Measurements from ENCODE around the gene LMO7.
A peak's percentile ranks its signal among the peaks of the same experiment; 100 is the strongest.
"Not testable (repeated sequence)": the region's sequence is repeated elsewhere in the genome, so short reads cannot be mapped to it uniquely, and the experiment has no call there.

The LMO7 gene

DNA sequence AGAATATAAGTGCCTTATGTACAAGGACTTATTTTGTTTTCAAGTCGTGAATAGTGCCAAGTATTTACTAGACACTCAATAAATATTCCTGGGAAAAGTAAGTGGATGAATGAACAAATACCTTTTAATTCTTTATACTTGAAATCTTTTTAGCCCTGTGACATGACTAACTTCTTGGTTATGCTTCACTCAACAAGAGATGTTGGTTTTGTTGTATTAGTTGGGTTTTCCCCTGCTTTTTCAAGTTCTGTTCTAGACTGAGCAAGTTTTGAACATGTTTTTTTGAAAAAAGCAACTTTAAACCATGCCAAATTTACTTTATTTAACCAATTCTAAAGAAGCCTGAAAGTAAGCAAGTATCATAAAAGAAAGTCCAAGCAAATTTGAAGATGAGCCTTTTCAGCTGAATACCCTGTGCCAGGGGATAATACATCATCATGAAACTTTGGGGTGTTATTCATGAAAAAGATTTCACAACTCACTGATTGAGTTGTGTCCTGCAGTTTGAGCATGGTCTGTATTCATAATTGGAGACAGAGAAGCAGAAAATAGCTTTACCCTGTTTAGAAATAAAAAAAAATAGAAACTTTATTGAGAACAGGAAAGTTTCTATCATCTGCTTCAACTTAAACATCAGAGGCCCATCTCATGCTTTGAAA lies 11.1 kb downstream of the LMO7 start:
- DNase-seq (ENCODE audit: low spot score), result peak; percentile 61

GRCh38 chr13:75648446-75648845 lies 12.3 kb downstream of the LMO7 start:
- no peak for DNase-seq (ENCODE audit: low spot score)

DNA sequence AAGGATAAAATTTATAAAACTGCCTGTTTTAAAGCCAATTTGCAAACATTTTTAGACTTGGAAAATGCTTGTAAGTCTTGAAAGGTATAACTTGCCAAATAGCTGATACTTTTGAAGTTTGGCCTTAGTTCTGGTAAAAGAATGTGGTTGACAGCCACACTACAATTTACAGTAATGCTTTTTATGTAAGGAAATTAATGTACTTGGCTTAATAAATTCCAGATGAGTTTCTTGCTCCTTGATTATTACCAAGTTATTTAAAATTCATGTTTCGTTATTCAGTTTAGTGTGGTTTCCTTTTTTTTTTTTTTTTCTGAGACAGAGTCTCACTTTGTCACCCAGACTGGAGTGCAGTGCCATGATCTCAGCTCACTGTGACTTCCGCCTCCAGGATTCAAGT lies 14.9 kb downstream of the LMO7 start:
- no peak for DNase-seq (ENCODE audit: low spot score)

GRCh38 chr13:75652726-75653125 lies 16.6 kb downstream of the LMO7 start:
- DNase-seq (ENCODE audit: low spot score), result no peak

GRCh38 chr13:75656425-75656989 lies 20.4 kb downstream of the LMO7 start:
- DNase-seq (ENCODE audit: low spot score), result no peak

DNA sequence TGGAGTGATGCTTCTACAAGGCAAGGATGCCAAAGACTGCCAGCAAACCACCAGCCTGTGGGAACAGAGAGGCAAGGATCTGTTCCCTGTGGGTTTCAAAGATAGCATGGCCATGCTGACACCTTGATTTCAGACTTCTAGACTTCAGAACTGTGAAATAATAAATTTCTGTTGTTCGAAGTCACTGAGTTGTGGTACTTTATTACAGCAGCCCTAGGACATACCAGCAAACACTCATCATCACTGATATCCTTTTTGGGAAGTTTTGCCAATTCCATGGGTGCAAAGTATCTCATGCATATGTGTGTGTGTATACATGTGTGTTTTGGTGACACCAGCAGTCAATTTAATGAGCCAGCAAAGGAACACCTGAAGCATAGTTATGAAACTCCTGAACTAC lies 21.0 kb downstream of the LMO7 start:
- DNase-seq (ENCODE audit: low spot score), result no peak

DNA sequence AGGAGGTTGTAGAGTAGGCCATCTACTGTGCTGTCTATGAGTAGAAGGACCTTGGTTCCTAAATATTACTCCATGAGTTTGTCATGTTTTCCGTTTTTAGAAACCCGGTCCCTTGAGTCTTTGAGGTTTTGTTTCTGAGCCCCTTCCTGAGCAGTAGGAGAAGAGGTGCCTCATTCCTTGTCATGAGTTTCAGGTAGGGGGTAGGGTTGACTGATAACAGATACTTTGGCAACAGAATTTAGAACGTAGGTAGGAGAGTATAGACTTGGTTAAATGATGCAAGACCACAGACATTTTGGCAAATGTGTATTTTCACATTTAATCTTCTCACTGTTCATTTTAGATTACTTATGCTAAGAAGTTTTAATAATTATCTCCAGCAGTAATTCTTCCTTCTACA lies 24.6 kb downstream of the LMO7 start:
- no peak for DNase-seq (ENCODE audit: low spot score)

- DNase-seq (ENCODE audit: low spot score), result peak; percentile 32
These were observed 25.3 kb downstream of the LMO7 start for GRCh38 chr13:75661443-75661842.

GRCh38 chr13:75666646-75667351 lies 30.7 kb downstream of the LMO7 start:
- peak; percentile 51 for DNase-seq (ENCODE audit: low spot score)

- no peak for DNase-seq (ENCODE audit: low spot score)
These were observed 33.6 kb downstream of the LMO7 start for GRCh38 chr13:75669706-75670105.

DNA sequence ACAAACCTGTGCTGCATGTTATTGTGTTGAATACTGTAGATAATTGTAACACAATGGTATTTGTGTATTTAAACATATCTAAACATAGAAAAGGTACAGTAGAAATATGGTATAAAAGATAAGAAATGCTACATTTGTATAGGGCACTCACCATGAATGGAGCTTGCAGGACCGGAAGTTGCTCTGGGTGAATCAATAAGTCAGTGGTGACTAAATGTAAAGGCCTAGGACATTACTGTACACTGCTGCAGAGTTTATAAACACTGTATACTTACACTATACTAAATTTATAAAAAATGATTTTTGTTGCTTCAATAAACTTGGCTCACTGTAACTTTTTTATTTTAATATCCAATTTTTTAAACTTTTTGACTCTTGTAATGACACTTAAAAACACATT lies 34.4 kb downstream of the LMO7 start:
- DNase-seq (ENCODE audit: low spot score), result no peak

- DNase-seq (ENCODE audit: low spot score), result no peak
These were observed 39.3 kb downstream of the LMO7 start for GRCh38 chr13:75675421-75675820.

DNA sequence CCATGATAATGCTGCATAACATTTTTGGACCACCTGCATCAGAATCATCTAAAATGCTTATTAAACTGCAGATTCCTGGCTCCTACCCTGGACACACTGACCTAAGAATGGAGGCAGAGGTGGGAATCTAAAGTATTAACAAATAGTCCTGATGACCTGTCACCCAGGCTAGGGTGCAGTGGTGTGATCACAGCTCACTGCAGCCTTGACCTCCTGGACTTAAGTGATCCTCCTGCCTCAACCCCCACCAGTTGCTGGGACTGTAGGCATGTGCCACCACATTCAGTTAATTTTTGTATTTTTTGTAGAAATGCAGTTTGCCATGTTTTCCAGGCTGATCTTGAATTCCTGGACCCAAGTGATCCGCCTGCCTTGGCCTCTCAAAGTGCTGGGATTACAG lies 43.3 kb downstream of the LMO7 start:
- no peak for DNase-seq (ENCODE audit: low spot score)

GRCh38 chr13:75680251-75680650 lies 44.1 kb downstream of the LMO7 start:
- not testable (repeated sequence) for DNase-seq (ENCODE audit: low spot score)

GRCh38 chr13:75682326-75682725 lies 46.2 kb downstream of the LMO7 start:
- DNase-seq (ENCODE audit: low spot score), result no peak

DNA sequence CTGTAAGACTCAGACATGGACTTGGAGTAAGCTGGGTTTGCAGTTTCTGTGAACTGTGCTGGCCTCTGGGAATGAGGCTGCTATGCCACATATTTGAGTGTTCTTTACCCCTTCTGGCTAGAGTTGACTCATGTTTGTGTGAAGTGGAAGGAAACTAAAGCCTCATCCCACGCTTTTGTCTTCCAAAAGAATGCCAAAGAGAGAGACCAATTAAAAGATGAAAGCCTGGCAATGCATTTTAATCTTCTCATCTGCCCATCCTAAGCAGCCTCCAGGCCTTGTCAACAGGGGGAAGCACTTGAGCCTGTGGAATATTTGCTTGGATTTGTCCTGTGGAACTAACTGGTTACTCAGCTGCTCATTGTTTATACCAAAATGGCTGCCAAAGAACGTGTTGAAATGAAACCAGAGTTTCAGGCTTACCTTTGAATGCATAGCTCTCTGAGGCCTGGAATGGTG lies 49.1 kb downstream of the LMO7 start:
- peak; percentile 61 for DNase-seq (ENCODE audit: low spot score)

DNA sequence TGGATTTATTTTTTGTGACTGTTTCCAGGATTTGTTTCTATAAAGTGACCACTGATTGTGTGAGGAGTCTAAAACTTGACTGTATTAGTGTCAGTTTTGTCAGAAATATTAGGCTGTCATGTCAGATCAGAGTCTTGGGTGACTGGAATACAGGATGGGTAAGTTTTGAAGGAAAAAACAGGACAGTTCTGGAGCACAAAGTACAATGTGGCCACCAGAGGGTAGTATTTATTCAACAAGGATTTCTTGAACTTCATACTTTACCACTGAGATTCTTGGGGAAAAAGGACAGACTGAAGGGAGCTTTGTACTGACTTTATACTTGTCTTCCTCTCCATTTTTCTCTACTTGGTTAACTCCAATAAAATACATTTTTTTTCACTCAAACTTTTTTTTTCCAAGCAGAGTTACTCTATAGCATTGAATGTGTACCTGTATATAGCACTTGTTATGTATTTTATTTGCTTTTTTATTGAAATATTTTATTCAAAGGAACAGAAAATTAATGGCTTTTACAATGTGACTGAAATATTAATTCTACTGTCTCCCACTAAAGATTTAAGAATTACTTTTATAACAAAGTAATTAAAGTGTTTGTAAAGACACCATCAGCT lies 51.1 kb downstream of the LMO7 start:
- DNase-seq (ENCODE audit: low spot score), result peak; percentile 52

DNA sequence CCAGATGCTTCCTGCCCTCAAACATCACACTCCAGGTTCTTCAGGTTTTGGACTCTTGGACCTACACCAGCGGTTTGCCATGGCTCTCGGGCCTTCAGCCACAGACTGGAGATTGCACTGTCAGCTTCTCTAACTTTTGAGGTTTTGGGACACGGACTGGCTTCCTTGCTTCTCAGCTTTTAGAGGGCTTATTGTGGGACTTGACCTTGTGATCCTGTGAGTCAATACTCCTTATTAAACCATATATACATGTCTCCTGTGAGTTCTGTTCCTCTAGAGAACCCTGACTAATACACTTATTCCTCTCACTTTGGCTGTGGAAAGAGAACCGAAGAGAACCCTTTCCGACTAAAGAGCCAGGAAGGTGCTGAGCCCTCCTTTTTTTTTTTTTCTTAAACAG lies 53.6 kb downstream of the LMO7 start:
- no peak for DNase-seq (ENCODE audit: low spot score)

- DNase-seq (ENCODE audit: low spot score), result no peak
These were observed 54.5 kb downstream of the LMO7 start for GRCh38 chr13:75690607-75691006.

DNA sequence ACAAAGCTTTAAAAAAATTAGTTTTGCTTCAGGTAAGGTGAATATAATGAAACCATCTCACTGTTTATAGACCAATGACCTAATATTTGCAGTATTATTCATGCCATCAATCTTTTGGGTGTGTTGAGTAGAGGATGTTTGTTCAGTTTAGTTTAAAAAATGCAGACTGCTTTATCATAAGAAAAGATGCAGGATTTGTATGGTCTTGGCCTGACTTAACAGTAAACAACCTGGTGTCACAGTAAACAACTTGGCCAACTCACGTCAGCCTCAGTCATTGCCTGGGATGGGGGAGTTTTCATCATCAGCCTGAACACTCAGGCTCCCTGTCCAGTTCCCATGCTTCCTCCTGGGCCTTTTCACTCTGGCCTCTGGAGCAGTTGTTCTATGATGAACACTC lies 55.1 kb downstream of the LMO7 start:
- DNase-seq (ENCODE audit: low spot score), result peak; percentile 24

- no peak for DNase-seq (ENCODE audit: low spot score)
These were observed 57.1 kb downstream of the LMO7 start for GRCh38 chr13:75693227-75693626.

GRCh38 chr13:75694722-75695121 lies 58.6 kb downstream of the LMO7 start:
- DNase-seq (ENCODE audit: low spot score), result peak; percentile 28

- peak; percentile 78 for DNase-seq (ENCODE audit: low spot score)
These were observed 59.8 kb downstream of the LMO7 start for GRCh38 chr13:75695908-75696307.
